ENCODE measurements around the gene SPACA7. TPM values are rescaled to one million over a fixed set of nuclear protein-coding genes. Genes with fewer than 3 reads are reported as not detected.

Gene SPACA7
- total RNA-seq, 2 donors from 2014 or later, result 4.9 TPM; not detected in 1

- Histone ChIP-seq H3K27me3 (replicated peaks; ENCODE audit: insufficient read depth) (no peaks in the 10 kb centered on the region), H3K36me3 (no peaks in the 10 kb centered on the region), H3K4me1 (replicated peaks) (no peaks in the 10 kb centered on the region), H3K4me3 (no peak overlapping the region), H3K27ac (no peak overlapping the region), H3K9me3 (no peaks in the 10 kb centered on the region)
- TF ChIP-seq POLR2AphosphoS5 (IDR thresholded peaks at IDR 0.05) (no peak), CTCF (IDR thresholded peaks at IDR 0.05) (no peak), POLR2A (IDR thresholded peaks at IDR 0.05) (no peak)
- intact Hi-C loops (cut with DNase I), result no loop called here
- DNase-seq (ENCODE audit: low spot score), result no peak
- WGBS, result 85% methylated on average over 35 of the region's 35 CpGs
Measured at GRCh38 chr13:112465251-112466131, 89.3 kb downstream of the SPACA7 start.

DNA sequence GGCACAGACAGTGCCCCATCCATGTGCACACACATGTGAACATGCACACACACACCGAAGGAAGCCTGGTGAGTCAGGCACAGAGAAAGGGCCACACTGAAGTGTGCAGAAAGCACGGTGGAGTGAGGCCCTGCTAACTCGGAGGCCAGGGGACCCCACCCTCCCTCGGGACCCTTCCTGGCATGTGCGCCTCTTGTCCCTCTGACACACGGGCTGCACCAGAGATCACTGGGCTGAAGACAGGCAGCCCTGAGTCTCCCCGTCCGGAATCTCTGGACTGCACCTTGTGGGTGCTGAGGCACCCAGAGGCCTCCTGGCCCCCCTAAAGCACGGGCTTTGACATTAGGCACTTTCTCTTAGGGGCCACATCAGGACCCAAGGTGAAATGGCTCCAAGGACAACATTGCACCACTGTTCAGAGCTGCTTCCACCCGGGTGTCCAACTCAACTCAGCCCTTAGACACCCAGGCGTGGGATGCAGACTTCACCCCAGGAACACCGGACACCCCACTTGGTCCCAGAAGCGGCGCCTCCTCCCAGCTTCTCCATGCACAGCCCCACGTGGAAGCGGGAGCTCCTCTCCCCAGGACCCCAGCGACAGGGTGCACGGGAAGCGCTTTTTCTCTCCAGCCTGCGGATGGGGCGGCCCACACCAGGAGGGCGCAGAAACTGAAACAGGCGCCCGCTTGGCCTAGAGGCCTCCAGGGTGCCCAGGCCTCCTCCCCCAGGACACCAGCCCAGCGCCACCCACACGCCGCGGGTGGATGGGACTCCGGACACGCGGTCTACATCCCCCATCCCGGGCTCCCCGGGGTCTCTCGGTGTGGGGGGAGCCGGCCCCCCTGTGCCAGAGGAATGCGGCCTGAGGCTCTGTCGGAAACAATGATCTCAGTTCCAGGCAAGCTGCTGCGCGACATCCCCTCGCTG lies 90.2 kb downstream of the SPACA7 start:
- TF ChIP-seq CTCF (IDR thresholded peaks at IDR 0.05), result no peak
- no peak for TF ChIP-seq POLR2AphosphoS5 (IDR thresholded peaks at IDR 0.05)
- no peak for TF ChIP-seq POLR2A (IDR thresholded peaks at IDR 0.05)
- intact Hi-C loops (cut with DNase I), result no loop called here
- H3K36me3 ChIP-seq, result no peaks in the 10 kb centered on the region
- DNase-seq (ENCODE audit: low spot score), result no peak
- no peaks in the 10 kb centered on the region for H3K27me3 ChIP-seq (replicated peaks; ENCODE audit: insufficient read depth)
- no peak overlapping the region for H3K4me3 ChIP-seq
- no peaks in the 10 kb centered on the region for H3K9me3 ChIP-seq
- H3K27ac ChIP-seq, result no peak overlapping the region
- no peaks in the 10 kb centered on the region for H3K4me1 ChIP-seq (replicated peaks)
- 73% methylated on average over 40 of the region's 40 CpGs for WGBS

- Histone ChIP-seq H3K9me3 (no peaks in the 10 kb centered on the region), H3K4me1 (replicated peaks) (no peaks in the 10 kb centered on the region), H3K36me3 (no peaks in the 10 kb centered on the region), H3K4me3 (no peak overlapping the region), H3K27me3 (replicated peaks; ENCODE audit: insufficient read depth) (no peaks in the 10 kb centered on the region), H3K27ac (no peak overlapping the region)
- intact Hi-C loops (cut with DNase I), result no loop called here
- DNase-seq (ENCODE audit: low spot score), result no peak
- no peak for TF ChIP-seq CTCF (IDR thresholded peaks at IDR 0.05)
- no peak for TF ChIP-seq POLR2A (IDR thresholded peaks at IDR 0.05)
- no peak for TF ChIP-seq POLR2AphosphoS5 (IDR thresholded peaks at IDR 0.05)
- 66% methylated on average over 19 of the region's 19 CpGs for WGBS
Measured at GRCh38 chr13:112467236-112467635, 91.1 kb downstream of the SPACA7 start.

DNA sequence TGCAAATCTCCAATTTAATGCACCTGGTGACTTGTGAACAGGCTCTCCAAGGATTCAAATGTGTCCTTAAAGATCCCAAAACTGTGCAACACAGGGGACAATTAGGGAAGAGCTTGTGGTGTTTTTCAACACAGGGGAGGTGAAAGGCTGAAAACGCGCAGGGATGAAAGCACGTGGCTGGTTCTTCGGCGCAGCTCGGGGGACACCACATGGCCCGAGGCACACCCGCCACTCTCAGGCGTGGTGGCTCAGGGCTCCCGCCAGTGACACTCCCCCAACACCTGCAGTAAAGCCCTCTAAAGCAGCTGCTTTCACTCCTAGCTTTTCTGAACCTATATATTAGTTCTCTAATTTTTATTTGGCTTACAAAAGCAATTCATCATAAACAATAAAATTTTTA lies 91.9 kb downstream of the SPACA7 start:
- TF ChIP-seq POLR2A (IDR thresholded peaks at IDR 0.05) (no peak), CTCF (IDR thresholded peaks at IDR 0.05) (no peak), POLR2AphosphoS5 (IDR thresholded peaks at IDR 0.05) (no peak)
- 92% methylated on average over 10 of the region's 10 CpGs for WGBS
- intact Hi-C loops (cut with DNase I), result no loop called here
- Histone ChIP-seq H3K4me3 (no peak overlapping the region), H3K4me1 (replicated peaks) (no peaks in the 10 kb centered on the region), H3K27me3 (replicated peaks; ENCODE audit: insufficient read depth) (no peaks in the 10 kb centered on the region), H3K36me3 (no peaks in the 10 kb centered on the region), H3K27ac (no peak overlapping the region), H3K9me3 (no peaks in the 10 kb centered on the region)
- DNase-seq (ENCODE audit: low spot score), result no peak
